Mesothelial cell of epicardium (in vitro differentiated cells): ENCODE measurements around the gene NUB1. TPM values are rescaled to one million over a fixed set of nuclear protein-coding genes. Genes with fewer than 3 reads are reported as not detected.

ENCODE experiments used
- DNase-seq, 2 experiments: peaks; one replicate each; pipeline ENCODE4 v3.0.0; 2021; ENCODE audit warnings: low spot score in 2 of 2; ENCODE audit not compliant: unreplicated experiment in 2 of 2
- H3K27ac Mint-ChIP-seq: 2 replicates; pipeline ENCODE4 v1.8.0; 2021; ENCODE audit warnings: mixed read lengths
- H3K27me3 Mint-ChIP-seq: 2 replicates; pipeline ENCODE4 v1.8.0; 2021; ENCODE audit warnings: low read depth, mixed read lengths
- H3K36me3 Mint-ChIP-seq: 2 replicates; pipeline ENCODE4 v1.8.0; 2021; ENCODE audit warnings: mixed read lengths
- H3K4me1 Mint-ChIP-seq: 2 replicates; pipeline ENCODE4 v1.8.0; 2021; ENCODE audit warnings: mixed read lengths
- H3K4me3 Mint-ChIP-seq: 2 replicates; pipeline ENCODE4 v1.8.0; 2021; ENCODE audit warnings: mild to moderate bottlenecking, moderate library complexity, mixed read lengths
- H3K9me3 Mint-ChIP-seq: 2 replicates; pipeline ENCODE4 v1.8.0; 2021; ENCODE audit warnings: mixed read lengths
- CTCF ChIP-seq: fragments of 200-600 bp; sonication (generic); IDR thresholded peaks from one replicate; pipeline ENCODE4 v1.5.0; 2021; ENCODE audit warnings: antibody characterized with exemption; ENCODE audit not compliant: unreplicated experiment
- total RNA-seq: library from RNA; stranded (reverse); gene quantifications from 3 replicates; pipeline ENCODE4 v1.2.1, GENCODE V29; 2021

Gene NUB1
- total RNA-seq, 1 donor from 2014 or later = 52.3 TPM

GRCh38 chr7:151351027-151351426 lies 9.4 kb downstream of the NUB1 start:
- peaks cover 9% of the 10 kb centered on the region for H3K4me1 Mint-ChIP-seq
- peaks cover 31% of the 10 kb centered on the region for H3K36me3 Mint-ChIP-seq
- H3K27ac Mint-ChIP-seq = no peak overlapping the region
- TF ChIP-seq CTCF = no peak
- H3K27me3 Mint-ChIP-seq = no peaks in the 10 kb centered on the region
- no peak for DNase-seq
- H3K4me3 Mint-ChIP-seq = no peak overlapping the region
- H3K9me3 Mint-ChIP-seq = no peaks in the 10 kb centered on the region

GRCh38 chr7:151351967-151352366 lies 10.4 kb downstream of the NUB1 start:
- H3K27me3 Mint-ChIP-seq = no peaks in the 10 kb centered on the region
- TF ChIP-seq CTCF = no peak
- no peak overlapping the region for H3K27ac Mint-ChIP-seq
- H3K36me3 Mint-ChIP-seq = peaks cover 33% of the 10 kb centered on the region
- no peaks in the 10 kb centered on the region for H3K9me3 Mint-ChIP-seq
- DNase-seq = no peak
- no peak overlapping the region for H3K4me3 Mint-ChIP-seq
- H3K4me1 Mint-ChIP-seq = peaks cover 9% of the 10 kb centered on the region

GRCh38 chr7:151352512-151352911 lies 10.9 kb downstream of the NUB1 start:
- Mint-ChIP-seq H3K27me3 (no peaks in the 10 kb centered on the region), H3K4me3 (no peak overlapping the region), H3K36me3 (peaks cover 36% of the 10 kb centered on the region), H3K9me3 (no peaks in the 10 kb centered on the region), H3K27ac (no peak overlapping the region), H3K4me1 (peaks cover 9% of the 10 kb centered on the region)
- no peak for DNase-seq
- TF ChIP-seq CTCF = no peak

- H3K9me3 Mint-ChIP-seq = peaks cover 14% of the 10 kb centered on the region
- H3K36me3 Mint-ChIP-seq = peaks cover 50% of the 10 kb centered on the region
- peaks cover 13% of the 10 kb centered on the region for H3K4me1 Mint-ChIP-seq
- DNase-seq = no peak
- H3K4me3 Mint-ChIP-seq = no peak overlapping the region
- no peak overlapping the region for H3K27ac Mint-ChIP-seq
- TF ChIP-seq CTCF = no peak
- H3K27me3 Mint-ChIP-seq = no peaks in the 10 kb centered on the region
These were observed 19.8 kb downstream of the NUB1 start for GRCh38 chr7:151361193-151361959.

GRCh38 chr7:151363182-151363581 lies 21.6 kb downstream of the NUB1 start:
- Mint-ChIP-seq H3K27me3 (no peaks in the 10 kb centered on the region), H3K27ac (no peak overlapping the region), H3K4me1 (peaks cover 28% of the 10 kb centered on the region), H3K36me3 (peaks cover 40% of the 10 kb centered on the region), H3K4me3 (no peak overlapping the region), H3K9me3 (peaks cover 14% of the 10 kb centered on the region)
- no peak for TF ChIP-seq CTCF
- no peak for DNase-seq
